GM21737 (cell line): ENCODE data around the gene RHEB.

Experiments used
- ATAC-seq: cut with Tn5 transposase; IDR thresholded peaks from one replicate; pipeline ENCODE4 v1.9.1; 2021; ENCODE audit warnings: mild to moderate bottlenecking, moderate library complexity; ENCODE audit not compliant: unreplicated experiment

Gene RHEB

DNA sequence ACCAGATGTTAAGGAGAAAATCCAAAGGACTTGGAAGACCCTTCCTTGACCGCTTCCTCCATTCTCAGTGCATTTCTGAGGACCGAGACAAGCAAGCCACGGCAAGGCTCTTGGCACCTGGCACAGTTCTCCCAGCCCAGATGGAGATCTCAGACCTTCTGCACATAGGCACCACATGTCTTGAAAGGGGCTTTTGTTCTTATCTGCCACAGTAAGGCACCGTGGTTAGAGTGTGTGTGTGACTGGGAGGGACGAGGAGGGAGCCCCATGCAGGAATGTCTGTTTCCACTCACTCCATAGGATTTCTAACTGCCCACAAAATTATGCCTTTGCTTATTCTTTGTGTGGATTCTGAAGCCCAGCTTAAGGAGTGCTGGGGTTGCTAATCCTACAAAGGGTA is 99.6 kb downstream of the RHEB start:
- ATAC-seq: no peak

DNA sequence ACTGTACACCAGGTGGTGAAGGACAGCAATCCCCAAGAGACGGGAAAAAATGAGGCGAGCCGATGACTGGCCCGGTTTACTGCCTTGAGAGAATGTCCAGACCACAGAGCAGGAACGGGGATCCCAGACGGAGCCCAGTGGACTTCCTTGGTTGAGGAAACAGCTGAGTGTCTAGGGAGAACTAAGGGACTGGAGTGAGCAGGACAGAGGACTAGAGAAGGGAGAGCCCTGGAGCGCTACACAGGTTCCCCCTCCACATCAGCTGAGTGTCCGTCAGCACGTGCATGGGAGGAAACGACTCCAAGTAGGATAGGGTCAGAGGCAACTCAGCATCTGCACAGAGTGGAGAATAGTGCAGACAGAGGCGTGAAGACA is 102.8 kb downstream of the RHEB start:
- ATAC-seq: no peak

DNA sequence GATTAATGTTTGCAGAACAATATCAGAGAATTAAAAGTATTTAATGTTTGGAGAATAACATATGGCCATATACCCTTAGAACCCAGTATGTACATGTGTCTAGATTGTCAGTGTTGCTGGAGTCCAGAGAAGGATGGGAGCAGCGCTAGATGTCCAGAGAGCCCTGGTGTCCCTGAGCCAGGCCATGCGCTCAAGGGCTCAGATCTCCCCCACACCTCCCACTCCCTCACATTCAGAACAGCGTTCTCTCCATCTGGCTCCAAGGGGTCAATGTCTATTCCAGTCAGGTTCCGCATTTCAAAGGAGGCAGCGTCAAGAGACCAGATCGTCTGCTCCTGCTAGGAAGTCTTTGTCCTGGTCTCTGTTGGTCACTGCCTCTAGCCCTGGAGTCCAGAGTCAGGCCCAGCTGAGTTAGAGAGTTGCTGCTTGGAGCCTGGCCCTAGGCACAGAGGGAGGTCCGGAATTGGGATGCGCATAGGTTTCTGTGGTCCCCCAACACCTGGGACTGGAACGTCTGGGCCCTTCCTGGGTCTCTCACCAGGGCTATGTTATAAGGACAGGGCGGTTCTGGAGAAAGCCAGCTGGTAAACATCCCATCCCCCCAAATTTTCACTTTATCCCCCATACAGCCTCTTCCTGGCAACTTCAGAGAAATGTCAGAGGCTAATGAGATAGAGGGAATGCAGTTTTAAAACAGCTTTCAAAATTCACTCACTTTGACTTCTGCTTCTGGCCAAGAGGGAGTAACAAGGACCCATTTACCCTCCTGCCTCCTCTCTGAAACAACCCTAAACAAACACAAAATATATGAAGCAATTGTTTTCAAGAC is 103.4 kb downstream of the RHEB start:
- no peak for ATAC-seq
